Dendritic cell treated with granulocyte-macrophage colony-stimulating factor and Interleukin-4, amounts not matched to agents 40 ng/mL and 50 ng/mL, for 4 days (primary cell): ENCODE data around the gene MGLL.

Experiments
- H3K27ac Mint-ChIP-seq: one replicate; pipeline ENCODE4 v1.8.0; 2022; ENCODE audit warnings: mild to moderate bottlenecking, mixed read lengths
- H3K27me3 Mint-ChIP-seq: one replicate; pipeline ENCODE4 v1.8.0; 2022; ENCODE audit warnings: mild to moderate bottlenecking, mixed read lengths
- H3K36me3 Mint-ChIP-seq: one replicate; pipeline ENCODE4 v1.8.0; 2022; ENCODE audit warnings: low read depth, mixed read lengths
- H3K4me1 Mint-ChIP-seq: one replicate; pipeline ENCODE4 v1.8.0; 2022; ENCODE audit warnings: low read depth, mixed read lengths
- H3K4me3 Mint-ChIP-seq: one replicate; pipeline ENCODE4 v1.8.0; 2022; ENCODE audit warnings: mild to moderate bottlenecking, moderate library complexity, mixed read lengths
- H3K9me3 Mint-ChIP-seq: one replicate; pipeline ENCODE4 v1.8.0; 2022; ENCODE audit warnings: mixed read lengths
- intact Hi-C: fragments of 100-400 bp; cut with micrococcal nuclease; formaldehyde crosslinking; loops from one replicate; pipeline ENCODE4 v1.15.0; 2022

Gene MGLL

DNA sequence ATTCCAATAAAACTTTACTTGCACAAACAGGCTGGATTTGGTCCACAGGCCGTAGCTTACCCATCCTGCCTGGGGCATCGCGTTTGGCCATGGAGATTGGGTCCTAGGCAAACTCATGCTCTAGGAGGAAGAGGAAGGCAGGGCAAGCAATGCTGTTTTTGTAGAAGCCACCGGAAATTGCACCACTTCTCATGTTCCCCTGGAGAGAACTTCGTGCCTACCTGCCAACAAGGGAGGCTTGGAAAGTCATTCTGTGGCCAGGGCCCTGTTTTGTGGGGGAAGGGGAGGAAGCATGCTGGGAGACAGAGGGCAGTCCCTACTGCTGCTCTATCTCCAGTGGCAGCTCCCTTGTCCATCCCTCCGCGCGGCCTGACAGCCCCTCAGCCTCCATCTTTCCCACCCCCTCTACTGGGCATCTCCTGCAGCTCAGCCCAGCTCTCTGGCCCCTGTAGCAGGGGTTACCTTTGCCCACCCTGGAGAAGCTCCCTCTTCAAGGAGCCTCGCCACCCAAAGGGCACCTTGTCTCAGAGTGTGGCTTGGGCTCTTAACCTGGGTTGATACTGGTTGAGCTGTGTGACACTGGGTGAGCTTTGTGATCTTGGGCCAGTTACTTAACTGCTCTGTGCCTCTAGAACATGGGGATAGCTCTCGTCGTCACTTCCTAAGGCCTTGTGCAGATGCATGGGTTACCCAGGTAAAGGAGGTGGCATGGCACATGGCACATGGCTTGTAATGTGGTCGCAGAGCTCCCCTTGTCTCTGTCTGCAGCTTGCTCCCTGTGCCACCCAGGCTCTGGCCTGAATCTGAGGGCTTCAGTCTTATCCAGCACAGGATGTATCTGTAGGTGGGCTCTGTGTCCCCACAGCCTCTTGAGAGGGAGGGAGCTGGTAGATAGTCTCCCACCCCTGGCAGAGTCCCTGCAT, 143.4 kb downstream of the MGLL start:
- no peaks in the 10 kb centered on the region for H3K27me3 Mint-ChIP-seq
- H3K9me3 Mint-ChIP-seq = no peaks in the 10 kb centered on the region
- peaks cover 60% of the 10 kb centered on the region for H3K4me1 Mint-ChIP-seq
- H3K27ac Mint-ChIP-seq = no peak overlapping the region
- H3K36me3 Mint-ChIP-seq = peaks cover 57% of the 10 kb centered on the region
- intact Hi-C loops = no loop called here
- H3K4me3 Mint-ChIP-seq = no peak overlapping the region

DNA sequence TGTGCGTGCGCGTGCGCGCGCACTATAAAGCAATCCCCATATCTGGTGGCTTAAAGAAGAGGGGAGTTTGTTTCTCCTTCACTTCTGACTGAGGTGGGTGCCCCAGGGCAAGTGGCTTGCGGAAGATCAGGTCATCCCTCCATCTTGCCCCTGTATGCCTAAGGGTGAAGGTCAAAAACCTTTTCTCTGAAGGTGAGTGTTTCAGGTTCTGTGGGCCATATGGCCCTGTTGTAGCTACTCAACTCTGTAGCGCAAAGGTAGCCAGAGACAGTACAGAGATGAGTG, 144.1 kb downstream of the MGLL start:
- H3K36me3 Mint-ChIP-seq = peaks cover 62% of the 10 kb centered on the region
- intact Hi-C loops = no loop called here
- H3K9me3 Mint-ChIP-seq = no peaks in the 10 kb centered on the region
- no peak overlapping the region for H3K4me3 Mint-ChIP-seq
- H3K27ac Mint-ChIP-seq = no peak overlapping the region
- H3K4me1 Mint-ChIP-seq = peaks cover 66% of the 10 kb centered on the region
- H3K27me3 Mint-ChIP-seq = no peaks in the 10 kb centered on the region

DNA sequence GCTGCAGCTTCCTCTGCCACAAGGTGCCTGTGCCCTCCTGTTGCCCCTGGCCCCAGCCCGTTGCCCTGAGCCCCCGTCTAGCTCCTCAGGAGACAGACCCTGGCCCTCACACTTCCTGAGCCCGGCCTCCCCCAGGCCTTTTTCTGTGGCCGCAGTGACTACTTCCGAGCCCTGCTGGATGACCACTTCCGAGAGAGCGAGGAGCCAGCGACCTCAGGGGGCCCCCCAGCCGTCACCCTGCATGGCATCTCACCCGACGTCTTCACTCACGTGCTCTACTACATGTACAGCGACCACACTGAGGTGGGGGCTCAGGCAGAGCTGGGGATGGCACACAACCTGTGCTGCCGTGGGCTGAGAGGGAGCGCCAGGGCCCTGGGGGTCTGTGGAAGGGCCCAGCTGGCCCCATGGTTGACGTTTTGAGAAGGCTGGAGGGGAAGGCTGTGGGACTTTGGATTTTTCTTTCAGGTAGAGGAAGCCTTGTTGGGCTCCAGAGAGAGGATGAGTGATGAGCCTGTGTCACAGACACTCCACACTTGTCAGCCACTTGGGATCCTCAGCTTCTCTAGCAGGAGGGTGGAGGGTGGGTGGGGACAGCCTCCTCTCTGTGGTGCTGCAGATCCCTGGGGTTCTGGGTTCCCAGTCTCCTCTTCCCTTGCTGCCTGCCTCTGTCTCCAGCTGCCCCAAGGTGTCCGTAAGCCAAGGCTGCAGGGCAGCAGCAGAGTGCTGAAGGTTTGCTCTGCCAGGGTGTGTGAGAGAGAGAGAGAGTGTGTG, 144.6 kb downstream of the MGLL start:
- Mint-ChIP-seq H3K27ac (peak overlapping the region; percentile 30), H3K4me1 (peaks cover 66% of the 10 kb centered on the region), H3K4me3 (no peak overlapping the region), H3K36me3 (peaks cover 62% of the 10 kb centered on the region), H3K9me3 (no peaks in the 10 kb centered on the region), H3K27me3 (no peaks in the 10 kb centered on the region)
- intact Hi-C loops = no loop called here

DNA sequence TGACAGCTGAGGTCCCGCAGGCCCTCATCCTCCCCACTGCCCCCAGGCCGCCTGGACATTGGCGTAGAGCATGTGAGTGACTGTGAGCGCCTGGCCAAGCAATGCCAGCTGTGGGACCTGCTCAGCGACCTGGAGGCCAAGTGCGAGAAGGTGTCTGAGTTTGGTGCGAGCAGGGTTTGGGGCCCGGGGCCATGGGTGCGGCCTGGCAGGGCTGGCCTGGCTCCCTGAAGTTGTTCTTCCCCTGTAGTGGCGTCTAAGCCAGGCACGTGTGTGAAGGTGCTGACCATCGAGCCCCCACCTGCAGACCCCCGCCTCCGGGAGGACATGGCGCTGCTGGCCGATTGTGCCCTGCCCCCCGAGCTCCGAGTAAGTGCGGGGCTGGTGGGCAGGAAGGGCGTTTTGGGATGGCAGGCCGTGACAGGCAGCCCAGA, 145.4 kb downstream of the MGLL start:
- H3K9me3 Mint-ChIP-seq = no peaks in the 10 kb centered on the region
- H3K4me3 Mint-ChIP-seq = no peak overlapping the region
- intact Hi-C loops = no loop called here
- H3K36me3 Mint-ChIP-seq = peaks cover 62% of the 10 kb centered on the region
- no peaks in the 10 kb centered on the region for H3K27me3 Mint-ChIP-seq
- H3K27ac Mint-ChIP-seq = no peak overlapping the region
- H3K4me1 Mint-ChIP-seq = peaks cover 68% of the 10 kb centered on the region

DNA sequence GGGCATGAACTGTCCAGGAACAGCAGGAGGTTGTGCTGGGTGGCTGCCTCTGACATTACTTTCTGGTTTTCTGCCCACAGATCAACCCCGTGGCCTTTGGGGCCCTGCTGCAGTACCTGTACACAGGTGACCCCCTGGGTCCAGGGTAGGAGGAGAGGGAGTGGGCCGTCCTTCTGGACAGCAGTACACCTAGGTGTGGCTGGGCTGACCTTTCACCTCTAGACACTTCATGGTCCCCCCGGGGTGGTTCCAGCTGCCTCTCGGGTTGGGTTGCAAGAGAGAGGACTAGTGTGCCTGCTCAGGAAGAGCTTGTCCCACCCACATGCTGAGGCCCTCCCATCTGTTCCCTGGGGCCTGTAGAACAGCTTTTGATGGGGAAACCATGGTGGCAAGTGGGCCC, 145.9 kb downstream of the MGLL start:
- H3K27me3 Mint-ChIP-seq = no peaks in the 10 kb centered on the region
- H3K9me3 Mint-ChIP-seq = no peaks in the 10 kb centered on the region
- H3K4me1 Mint-ChIP-seq = peaks cover 72% of the 10 kb centered on the region
- H3K4me3 Mint-ChIP-seq = no peak overlapping the region
- intact Hi-C loops = no loop called here
- H3K36me3 Mint-ChIP-seq = peaks cover 62% of the 10 kb centered on the region
- H3K27ac Mint-ChIP-seq = no peak overlapping the region

DNA sequence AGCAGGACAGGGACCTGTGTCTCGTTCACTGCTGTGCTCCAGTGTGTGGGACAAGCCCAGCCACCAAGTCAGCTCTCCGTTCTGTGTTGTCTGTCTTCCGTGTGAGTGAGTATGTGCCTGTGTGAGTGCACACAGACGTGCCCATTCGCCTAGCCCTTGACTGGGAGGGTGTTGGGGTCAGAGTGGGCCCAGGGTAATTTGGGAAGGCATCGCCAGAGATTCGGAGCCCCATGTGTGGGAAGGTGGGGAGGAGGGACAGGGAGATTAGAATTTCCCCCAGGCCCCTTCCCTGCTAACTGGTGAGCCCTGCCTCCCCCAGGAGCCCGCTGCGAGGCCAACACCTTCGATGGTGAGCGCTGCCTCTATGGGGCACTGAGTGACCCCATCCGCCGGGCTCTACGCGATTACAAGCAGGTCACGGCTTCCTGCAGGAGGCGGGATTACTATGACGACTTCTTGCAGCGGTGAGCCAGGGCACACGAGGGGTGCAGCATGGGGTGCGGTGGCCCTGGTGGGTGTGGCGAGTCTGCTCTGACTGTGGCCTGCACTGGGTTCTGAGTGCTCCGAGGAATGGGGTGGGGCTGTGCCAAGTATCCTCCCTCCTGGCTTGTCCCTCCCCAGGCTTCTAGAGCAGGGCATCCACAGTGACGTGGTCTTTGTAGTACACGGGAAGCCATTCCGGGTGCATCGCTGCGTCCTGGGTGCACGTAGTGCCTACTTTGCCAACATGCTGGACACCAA, 146.5 kb downstream of the MGLL start:
- H3K4me3 Mint-ChIP-seq = no peak overlapping the region
- H3K4me1 Mint-ChIP-seq = peaks cover 79% of the 10 kb centered on the region
- H3K27me3 Mint-ChIP-seq = no peaks in the 10 kb centered on the region
- H3K36me3 Mint-ChIP-seq = peaks cover 62% of the 10 kb centered on the region
- H3K9me3 Mint-ChIP-seq = no peaks in the 10 kb centered on the region
- intact Hi-C loops = no loop called here
- no peak overlapping the region for H3K27ac Mint-ChIP-seq

DNA sequence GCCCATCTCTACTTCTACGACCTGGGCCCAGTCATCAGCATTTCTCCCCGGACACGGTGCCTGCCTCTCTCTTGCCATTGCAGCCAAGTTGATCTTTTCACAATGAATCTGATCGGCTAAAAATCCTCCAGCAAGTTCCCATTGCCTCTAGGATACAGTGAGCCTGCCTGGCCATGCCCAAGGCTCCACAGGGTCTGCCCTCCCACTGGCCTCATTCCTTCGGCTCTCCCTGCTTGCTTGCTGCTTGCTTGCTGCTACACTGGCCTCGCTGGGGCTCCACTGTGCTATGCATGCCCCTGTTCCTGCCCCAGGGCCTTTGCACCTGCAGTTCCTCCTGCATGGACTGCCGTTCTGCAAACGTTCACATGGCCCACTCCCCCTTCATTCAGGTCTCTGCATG, 147.5 kb downstream of the MGLL start:
- Mint-ChIP-seq H3K9me3 (no peaks in the 10 kb centered on the region), H3K4me1 (peaks cover 74% of the 10 kb centered on the region), H3K4me3 (no peak overlapping the region), H3K36me3 (peaks cover 53% of the 10 kb centered on the region), H3K27ac (no peak overlapping the region), H3K27me3 (no peaks in the 10 kb centered on the region)
- intact Hi-C loops = loop anchor here (5.0 kb wide), 2 partner anchors 82 to 378 kb away; partner anchors contain the start of genes SEC61A1 and TPRA1

DNA sequence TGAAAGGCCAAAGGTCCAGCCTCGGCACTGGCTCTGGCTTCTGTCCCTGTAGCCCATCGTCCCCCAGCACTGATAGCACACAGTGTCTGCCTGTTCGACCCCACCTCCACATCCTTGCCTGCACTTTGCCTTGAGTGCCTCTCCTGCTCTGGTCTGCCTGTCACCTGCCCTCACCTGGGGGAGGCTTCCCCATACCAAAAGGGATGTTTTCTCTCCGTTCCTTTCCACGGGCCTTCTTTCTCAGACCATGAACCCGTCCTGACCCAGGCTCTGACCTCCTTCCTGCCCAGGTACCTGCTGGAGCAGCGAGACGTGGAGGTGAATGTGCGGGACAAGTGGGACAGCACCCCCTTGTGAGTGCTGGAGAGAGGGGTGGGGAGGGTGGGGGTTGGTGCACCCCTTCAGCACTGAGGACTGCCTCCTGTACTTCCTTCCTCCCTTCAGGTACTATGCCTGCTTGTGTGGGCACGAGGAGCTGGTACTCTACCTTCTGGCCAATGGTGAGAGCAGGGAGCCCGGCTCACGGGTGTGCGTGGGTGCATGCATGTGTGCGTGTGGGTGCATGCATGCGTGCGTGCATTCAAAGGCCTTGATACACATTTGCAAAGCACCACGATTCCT, 148.1 kb downstream of the MGLL start:
- H3K27ac Mint-ChIP-seq = no peak overlapping the region
- H3K27me3 Mint-ChIP-seq = no peaks in the 10 kb centered on the region
- intact Hi-C loops = loop anchor here (5.0 kb wide), 2 partner anchors 82 to 378 kb away; partner anchors contain the start of genes SEC61A1 and TPRA1
- peak overlapping the region; percentile 81 for H3K4me3 Mint-ChIP-seq
- H3K9me3 Mint-ChIP-seq = no peaks in the 10 kb centered on the region
- H3K4me1 Mint-ChIP-seq = peaks cover 71% of the 10 kb centered on the region
- H3K36me3 Mint-ChIP-seq = peaks cover 49% of the 10 kb centered on the region

DNA sequence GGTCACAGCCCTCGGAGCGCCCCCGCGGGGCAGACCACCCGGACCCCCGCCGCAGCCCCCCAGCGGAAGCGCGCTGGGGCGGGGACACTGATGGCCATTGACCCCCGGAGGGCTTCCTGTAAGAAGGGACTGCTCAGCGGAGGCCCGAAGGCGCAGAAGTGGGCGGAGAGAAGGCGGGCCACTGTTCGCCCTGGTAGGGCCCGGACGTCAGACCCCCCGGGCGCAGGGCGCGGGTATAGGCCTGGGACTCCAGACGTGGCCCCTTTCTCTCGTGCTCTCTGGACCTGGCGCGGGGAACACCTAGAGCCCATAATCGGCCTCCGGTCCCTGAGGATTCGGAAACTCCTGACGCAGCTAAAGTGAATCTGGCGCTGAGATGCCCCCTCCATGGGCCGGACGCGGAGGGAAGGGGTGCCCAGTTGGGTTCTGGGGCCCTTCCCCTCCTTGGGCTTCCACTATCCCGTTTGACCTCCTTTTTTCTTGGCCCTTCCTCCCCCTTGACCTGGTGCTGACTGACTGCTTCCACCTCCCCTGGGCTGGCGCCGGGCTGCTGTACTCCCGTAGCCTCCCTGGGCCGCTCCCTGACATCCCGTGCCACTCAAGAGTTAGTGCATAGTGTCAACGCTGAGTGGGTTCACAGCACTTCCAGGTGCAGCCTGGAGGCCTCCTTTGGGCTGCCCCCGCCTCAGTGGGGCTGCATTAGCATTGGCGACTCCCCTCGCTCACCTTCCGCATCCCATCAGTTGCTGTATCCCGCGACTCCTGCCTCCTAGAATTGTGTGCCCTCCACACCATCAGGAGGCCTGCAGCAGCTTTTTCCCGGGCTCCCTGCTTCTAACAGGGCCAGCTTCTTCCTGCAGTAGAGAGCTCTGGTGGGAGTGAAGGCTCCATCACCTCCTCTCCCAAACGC, 148.9 kb downstream of the MGLL start:
- Mint-ChIP-seq H3K4me1 (peaks cover 64% of the 10 kb centered on the region), H3K27ac (peak overlapping the region; percentile 89), H3K4me3 (peak overlapping the region; percentile 81), H3K9me3 (no peaks in the 10 kb centered on the region), H3K36me3 (peaks cover 44% of the 10 kb centered on the region), H3K27me3 (no peaks in the 10 kb centered on the region)
- intact Hi-C loops = loop anchor here (5.0 kb wide), 2 partner anchors 81 to 379 kb away; partner anchors contain the start of genes SEC61A1 and TPRA1

DNA sequence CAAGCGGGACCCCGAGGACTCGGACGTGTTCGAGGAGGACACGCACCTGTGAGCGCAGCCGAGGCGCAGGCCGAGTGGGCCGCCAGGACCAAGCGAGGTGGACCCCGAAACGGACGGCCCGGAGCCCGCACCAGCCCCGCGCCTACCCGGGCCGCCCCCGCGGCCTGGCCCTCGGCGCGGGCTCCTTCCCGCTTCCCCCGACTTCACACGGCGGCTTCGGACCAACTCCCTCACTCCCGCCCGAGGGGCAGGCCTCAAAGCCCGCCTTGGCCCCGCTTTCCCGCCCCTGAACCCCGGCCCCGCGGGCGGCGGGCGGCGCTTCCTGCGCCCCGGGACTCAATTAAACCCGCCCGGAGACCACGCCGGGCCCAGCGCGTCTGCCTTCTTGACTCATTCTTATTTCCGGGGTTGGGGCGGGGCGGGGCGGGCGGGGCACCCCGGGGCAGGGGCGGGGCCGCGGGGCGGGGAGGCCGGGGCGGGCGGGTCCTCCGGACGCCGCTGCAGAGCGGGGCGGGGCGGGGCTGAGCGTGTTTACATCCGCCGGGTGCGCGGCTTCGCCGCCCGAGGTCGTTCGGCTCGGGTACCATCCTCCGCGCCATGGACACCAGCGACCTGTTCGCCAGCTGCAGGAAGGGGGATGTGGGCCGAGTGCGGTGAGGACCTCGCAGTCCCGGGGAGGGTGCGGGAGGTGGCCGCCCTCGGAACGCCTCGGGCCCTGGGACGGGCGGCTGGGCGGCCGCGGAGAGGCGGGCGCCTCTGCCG, 149.7 kb downstream of the MGLL start, which contains the start of gene ABTB1:
TSS of gene ABTB1 (plus strand) at position 524 of the 762 bp plus-strand sequence. CDS start at position 598, 74 bp downstream.
- Mint-ChIP-seq H3K27me3 (no peaks in the 10 kb centered on the region), H3K27ac (peak within 1 kb of the TSS; percentile 89)

DNA sequence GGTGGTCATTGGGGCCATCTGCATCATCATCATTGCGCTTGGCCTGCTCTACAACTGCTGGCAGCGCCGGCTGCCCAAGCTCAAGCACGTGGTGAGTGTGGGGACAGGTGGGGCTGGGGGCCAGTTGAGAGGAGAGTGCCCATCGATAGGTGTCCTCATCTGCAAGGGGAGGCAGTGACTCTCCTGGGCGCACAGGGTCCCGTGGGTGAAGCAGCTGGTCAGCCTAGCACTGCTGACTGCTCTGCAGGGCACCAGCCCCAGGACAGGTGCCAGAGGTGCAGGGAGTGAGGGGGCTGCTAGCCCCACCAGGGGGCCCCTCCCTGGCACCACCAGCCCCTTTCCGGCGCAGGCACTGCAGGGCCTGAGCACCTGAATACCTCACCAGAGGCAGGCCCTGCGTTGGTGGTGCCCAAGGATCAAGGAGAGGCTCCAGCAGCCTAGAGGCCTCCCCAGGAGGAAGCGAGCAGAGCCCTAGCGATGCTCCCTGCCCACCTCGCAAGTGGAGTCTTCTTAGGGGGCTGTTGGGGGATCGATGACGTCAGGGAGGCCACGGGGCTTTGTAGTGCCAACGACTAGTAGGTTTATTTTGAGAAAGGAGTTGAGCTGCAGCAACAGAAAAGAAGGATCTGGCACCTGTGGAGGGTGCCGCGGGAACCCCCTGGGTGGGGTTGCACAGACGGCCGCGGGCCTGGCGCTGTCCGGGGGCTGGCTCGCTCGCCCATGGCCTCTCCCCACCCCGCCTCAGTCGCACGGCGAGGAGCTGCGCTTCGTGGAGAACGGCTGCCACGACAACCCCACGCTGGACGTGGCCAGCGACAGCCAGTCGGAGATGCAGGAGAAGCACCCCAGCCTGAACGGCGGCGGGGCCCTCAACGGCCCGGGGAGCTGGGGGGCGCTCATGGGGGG, 150.5 kb downstream of the MGLL start:
- Mint-ChIP-seq H3K9me3 (no peaks in the 10 kb centered on the region), H3K27ac (peak overlapping the region; percentile 89), H3K4me1 (peaks cover 47% of the 10 kb centered on the region), H3K4me3 (peak overlapping the region; percentile 79), H3K27me3 (no peaks in the 10 kb centered on the region), H3K36me3 (peaks cover 28% of the 10 kb centered on the region)
- intact Hi-C loops = loop anchor here (5.0 kb wide), 2 partner anchors 79 to 381 kb away; partner anchors contain the start of genes SEC61A1 and TPRA1

More for the DNA sequence above, 149.7 kb downstream of the MGLL start, which contains the start of gene ABTB1:
- peaks cover 36% of the 10 kb centered on the region for H3K36me3 Mint-ChIP-seq
- no peaks in the 10 kb centered on the region for H3K9me3 Mint-ChIP-seq
- H3K4me3 Mint-ChIP-seq = peak within 1 kb of the TSS; percentile 81
- H3K4me1 Mint-ChIP-seq = peaks cover 55% of the 10 kb centered on the region
- intact Hi-C loops = loop anchor here (5.0 kb wide), 2 partner anchors 80 to 380 kb away; partner anchors contain the start of genes SEC61A1 and TPRA1
